Stimulated activated naive CD8-positive, alpha-beta T cell treated with anti-CD3 and anti-CD28 coated beads, Interleukin-15, Interleukin-2, amounts not matched to agents 100 U/mL and 50 U/mL, for 24 hours (primary cell): ENCODE data around the gene ST6GALNAC3.
A peak's percentile ranks its signal among the peaks of the same experiment; 100 is the strongest.

Experiments
- ATAC-seq: fragments of 150-1000 bp; cut with Tn5 transposase; one replicate; pipeline ENCODE4 v1.10.0; 2021
- DNase-seq: peaks from one replicate; pipeline ENCODE4 v3.0.0; 2021

ST6GALNAC3 gene

DNA sequence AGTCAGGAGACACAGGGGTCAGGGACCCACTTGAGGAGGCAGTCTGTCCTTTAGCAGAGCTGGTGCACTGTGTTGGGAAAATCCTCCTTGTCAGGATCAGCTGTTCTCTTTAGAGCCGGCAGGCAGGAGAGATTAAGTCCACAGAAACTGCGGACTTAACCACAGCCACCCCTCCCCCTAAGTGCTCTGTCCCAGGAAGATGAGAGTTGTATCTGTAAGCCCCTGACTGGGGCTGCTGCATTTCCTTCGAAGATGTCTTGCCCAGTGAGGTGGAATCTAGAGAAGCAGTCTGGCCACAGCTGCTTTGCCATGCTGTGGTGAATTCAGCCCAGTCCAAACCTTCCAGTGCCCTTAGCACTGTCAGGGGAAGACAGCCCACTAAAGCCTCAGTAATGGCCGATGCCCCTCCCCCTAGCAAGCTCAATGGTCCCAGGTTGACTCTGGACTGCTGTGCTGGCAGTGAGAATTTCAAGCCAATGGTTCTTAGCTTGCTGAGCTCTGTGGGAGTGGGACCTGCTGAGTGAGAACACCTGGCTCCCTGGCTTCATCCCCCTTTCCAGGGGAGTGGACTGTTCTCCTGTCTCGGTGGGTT is 172.8 kb downstream of the ST6GALNAC3 start:
- DNase-seq = no peak
- no peak for ATAC-seq

DNA sequence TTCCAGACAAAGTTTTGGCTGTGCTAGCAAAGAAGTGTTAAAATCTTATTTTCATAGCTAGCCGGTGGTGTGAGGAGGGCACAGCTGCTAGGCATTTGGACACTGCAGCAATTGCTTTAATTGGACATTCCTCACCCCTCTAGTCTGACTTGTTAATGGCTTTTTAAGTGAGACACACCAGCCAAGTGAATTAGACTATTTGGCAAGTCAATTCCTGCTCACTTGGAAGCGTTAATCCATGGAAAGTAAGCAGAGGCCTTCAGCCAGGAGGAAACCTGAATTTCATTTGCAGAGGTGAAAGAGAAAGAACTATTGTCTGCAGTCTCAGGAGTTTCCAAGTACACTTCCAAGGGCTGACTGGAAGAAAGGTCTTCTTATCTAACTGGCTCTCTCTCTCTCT is 175.7 kb downstream of the ST6GALNAC3 start:
- ATAC-seq = no peak
- no peak for DNase-seq

DNA sequence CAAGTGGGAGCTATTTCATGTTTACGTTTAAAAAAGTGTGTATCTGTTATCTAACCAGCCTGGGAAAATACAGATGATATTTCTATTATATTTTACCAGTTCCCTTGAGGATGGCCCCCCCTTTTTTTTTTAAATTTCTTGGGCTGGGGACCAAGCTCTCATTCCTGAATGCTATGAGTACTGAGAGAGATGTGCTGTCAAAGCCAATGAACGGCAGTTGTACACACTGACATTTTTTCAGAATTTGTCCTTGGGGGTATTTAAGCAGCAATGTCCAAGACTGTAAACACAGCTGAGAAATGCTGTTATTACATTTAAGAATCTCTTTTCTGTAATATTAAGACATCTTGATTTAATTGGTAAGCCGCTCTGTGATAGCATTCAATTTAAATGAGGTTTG is 177.9 kb downstream of the ST6GALNAC3 start:
- ATAC-seq (no peak), DNase-seq (no peak)

DNA sequence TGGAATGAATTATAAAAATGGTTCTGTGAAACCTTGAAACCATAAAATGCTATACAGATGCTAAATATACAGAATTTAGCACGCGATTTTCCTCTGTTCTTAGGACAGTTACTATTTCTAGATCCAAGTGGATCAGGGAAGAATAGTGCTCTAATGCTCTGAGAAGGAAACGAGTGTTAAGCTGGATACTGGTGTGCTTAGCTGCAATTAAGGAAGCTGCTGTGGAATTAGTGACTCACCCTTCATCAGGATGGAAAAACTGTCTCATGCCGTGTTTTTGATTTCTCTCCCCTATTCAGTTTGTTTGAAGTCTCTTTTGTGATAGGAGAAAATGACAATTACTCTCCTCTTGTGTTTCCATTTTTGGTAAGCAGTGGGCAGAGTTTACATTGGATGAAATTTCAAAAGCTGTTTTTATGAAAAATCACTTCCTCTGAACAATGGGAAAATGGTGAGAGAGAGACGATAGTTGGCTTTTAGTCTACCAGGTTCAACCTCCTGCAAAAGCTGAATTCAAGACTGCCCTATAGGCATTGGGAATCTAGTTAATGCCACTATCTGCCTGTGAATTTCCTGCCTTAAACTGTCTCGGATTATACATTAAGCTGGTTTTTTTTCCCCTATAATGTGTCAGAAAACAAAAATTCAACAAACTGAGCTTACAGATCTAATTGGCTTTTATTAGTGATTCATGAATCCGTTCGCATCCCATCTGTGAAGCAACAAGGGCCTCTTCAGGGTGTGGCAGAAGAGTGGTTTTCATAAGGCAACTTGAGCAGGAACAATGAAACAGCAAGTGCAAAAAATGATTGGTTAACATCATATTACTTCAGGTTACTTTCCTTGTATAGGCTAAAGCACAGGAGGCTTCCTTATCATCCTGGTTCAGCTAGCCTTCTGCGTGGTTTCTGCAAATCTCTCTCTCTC is 179.8 kb downstream of the ST6GALNAC3 start:
- DNase-seq = no peak
- ATAC-seq = peak; percentile 7

DNA sequence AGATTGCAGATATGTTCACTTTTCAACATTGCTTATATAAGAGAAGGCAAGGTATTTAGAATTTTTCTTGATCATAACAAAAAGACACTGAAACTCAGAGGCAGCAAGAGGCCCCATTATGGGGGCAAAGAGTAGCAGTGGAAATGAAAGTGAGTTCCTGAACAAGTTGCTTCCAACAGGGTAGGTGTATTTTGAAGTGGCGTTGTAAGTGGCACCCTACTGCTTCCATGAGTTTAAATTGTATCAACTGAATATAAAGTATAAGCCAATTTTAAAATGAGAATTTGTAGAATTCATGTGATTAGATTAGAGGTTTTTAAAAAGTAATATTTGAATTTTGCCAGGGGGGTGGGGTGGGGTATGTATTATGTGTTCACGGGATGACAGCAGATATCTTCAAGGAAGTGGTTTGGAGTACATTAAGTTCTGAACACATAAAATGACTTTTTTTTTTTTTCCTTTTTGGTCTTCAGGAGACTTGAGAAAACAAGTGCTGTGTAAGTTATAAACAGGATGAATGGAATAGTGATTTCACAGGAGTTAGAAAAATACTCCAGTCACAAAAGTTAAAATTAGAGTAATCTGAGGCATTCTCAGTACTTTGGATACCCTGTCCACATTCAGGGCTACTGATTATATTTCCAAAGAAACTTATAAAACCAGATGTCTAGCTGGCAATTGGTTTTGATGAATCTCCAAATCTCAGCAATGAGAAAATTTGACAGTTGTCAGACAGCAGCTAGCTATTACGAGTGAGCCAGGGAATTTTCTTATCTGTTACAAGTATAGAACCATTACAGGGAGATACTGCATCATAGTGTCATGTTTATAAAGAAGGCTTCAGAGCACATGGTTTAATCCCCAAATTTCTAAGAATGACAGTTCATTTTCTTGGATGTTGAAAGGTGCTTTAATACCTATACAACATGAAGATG is 182.0 kb downstream of the ST6GALNAC3 start:
- no peak for ATAC-seq
- DNase-seq = no peak

DNA sequence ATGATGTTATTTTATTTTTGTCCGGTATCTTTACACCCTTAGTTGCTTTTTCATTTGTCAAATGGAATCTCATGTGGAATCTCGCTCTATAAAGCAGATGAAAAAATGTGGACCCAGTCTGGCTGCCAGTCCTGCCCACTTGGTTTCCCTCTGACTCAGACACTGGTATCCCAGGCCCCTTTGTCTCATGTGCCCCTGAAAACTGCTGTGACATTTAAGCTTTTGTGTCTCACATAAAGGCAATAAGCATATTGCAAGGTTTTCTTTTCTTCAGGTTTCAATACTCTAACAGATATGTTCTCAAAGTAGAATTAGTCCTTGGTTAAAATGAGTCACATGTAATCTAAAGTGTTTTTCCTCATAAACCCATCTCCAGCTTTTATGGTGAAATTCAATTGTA is 183.3 kb downstream of the ST6GALNAC3 start:
- peak; percentile 29 for DNase-seq
- peak; percentile 60 for ATAC-seq

DNA sequence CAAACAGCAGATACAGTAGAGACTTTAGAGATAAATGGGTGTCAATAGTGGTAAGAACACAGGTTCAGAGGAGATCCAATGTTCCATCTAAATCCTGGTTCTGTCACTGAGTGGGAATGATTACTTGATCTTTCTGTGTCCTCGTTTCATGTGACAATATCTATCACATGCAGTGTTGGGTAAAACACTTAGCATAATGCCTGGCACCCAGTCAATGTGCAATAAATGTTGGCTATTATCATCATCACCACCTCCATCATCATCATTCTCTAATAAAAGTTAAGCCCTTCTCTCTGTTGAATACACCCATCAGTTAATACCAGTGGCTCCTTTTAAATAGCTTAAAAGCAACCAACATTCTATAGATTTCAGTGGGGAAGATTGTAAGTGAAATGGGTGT is 184.7 kb downstream of the ST6GALNAC3 start:
- DNase-seq = no peak
- no peak for ATAC-seq

DNA sequence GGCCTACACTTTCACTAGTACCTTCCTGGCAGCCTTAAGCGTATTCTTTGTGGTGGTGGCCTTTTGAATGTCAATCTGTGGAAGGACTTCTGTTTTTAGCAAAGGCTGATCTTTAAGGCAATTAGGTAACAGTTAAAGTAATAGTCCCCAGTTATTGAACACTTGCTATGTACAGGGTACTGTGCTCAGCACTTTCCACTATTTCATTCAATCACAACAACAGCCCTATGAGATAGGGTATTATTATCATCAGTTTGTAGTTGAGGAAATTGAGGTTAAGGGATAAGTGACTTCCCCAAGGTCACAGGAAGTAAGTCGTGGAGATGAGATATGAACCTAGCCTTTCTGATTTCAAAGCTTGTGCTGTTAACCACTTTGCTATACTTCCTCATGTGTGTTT is 185.7 kb downstream of the ST6GALNAC3 start:
- ATAC-seq (peak; percentile 63), DNase-seq (no peak)

DNA sequence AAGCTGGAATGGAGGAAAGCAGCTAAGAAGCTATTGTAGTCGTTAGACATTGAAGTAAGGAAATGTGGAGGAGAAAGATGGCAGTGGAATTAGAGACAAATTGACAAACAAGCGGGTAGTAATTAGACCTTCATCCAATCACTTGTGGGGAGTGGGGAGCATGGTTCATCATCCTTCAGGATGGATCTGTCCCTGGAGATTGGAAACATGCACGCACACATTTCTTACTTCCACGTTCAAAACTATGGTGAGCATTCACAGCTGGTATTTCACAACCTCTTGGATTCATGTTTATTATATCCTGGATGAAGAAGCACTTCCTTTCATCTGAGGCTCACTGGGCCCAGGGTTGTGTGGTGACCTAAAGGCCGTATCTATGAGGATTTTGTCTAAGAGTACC is 188.1 kb downstream of the ST6GALNAC3 start:
- DNase-seq (no peak), ATAC-seq (no peak)

DNA sequence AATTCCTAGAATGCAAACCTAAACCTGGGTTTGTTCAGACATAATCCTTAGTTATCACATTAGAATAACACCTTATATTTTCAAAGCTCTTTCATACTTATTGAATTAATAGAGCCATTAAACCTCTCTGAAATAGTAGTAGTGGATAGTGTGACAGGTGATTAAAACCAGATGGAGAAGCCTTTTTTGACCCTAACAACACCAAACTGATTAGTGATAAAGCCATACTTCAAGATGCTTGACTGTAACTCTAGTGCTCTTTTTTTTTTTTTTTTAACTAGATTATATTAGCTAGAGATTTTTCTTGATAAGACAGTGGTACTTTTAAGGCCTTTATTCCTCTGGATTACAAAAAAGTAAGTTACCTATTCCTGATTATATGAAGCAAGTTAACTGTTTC is 190.1 kb downstream of the ST6GALNAC3 start:
- no peak for ATAC-seq
- DNase-seq = no peak

DNA sequence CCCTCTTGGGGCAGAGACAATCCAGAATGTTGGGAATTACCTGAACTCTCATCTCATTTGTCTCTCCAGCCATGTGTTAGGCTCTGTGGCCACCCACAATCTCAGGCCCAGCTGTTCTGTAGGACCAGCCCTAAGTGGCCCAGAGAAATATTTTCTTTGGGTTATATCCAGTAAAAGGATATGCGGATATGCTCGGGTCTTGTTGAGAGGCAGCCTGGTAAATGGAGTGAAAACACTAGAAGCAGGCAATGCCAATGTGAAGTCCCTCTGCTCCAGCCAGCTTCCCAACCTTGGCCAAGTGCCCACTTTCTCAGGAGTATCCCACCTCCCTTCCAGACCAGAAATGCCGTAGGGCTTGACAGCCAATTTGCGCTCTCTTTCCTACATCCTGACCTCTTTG is 192.2 kb downstream of the ST6GALNAC3 start:
- DNase-seq (no peak), ATAC-seq (no peak)

DNA sequence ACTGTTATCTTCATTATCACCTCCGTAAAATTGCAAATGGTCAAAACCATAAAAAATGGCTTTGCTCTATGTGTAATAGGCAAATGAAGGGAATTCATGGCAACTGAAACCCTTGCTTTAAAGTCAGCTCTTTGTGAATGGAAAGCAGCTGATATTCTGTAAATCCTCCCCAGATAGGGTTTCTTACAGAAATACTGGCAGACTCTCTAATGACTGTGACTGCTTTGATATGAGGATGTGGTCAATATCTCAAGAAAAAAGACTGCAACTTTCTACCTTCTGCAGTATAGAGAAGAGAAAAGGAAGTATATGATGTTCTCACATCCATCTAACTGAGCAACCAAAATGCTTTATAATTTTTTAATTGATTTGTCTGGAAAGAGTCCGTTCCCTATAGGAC is 193.1 kb downstream of the ST6GALNAC3 start:
- DNase-seq (no peak), ATAC-seq (peak; percentile 79)

DNA sequence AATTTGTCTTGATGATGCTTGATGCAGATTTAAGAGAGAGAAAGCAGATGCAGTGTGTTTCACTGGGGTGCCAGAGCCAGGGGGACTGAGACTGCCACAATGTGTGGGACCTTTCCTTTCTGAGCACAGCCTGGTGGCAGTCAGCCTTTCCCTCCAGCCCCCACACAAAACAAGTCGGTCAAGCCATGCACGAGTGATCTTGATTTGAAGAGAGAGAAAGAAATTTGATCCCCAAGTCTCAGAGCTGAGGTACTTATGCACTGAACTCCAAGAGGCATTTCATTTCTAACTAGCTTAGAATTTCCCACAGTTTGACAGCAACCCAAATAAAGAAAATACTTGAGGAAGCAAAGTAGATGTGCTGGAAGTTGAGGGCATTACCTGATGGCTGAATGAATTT is 193.8 kb downstream of the ST6GALNAC3 start:
- ATAC-seq = no peak
- no peak for DNase-seq

DNA sequence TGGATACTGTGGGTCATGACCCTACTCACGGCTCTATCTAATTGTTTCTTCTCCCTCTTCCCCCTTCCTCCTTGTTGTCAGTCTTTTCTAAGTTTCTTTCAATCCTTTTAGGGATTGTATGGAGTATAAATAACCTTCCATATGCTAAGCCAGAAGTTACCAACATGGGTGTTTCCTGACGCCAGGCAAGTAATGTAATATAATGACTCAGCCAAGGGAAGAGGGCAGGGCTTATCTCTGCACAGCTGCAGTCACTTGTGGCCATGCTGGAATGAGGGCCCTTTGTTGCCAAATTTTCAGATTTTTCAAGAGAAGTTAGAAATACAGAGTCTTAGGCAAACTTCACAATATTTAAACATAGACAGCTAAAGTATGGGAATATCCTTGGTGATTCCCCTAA is 194.6 kb downstream of the ST6GALNAC3 start:
- no peak for ATAC-seq

DNA sequence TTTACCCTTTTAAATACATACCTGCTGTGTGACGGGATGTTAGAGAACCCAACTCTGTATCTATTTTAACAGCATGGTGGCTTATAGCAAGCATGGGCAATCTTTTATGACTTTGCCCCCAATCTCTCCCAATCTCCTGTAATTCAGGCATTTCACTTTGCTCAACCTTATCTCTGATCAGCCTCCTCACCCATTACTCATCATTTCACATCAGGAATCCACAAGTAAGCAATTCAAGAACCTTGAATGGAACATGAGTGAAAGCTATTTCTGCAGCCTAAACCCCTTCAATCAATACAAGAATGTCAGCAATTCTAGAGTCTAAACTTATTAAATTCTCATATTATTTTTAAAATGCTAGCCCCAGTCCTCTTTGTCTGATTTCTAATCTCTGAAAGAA is 199.8 kb downstream of the ST6GALNAC3 start:
- ATAC-seq = no peak
- DNase-seq = no peak

More for the DNA sequence above, 194.6 kb downstream of the ST6GALNAC3 start:
- DNase-seq = no peak

DNA sequence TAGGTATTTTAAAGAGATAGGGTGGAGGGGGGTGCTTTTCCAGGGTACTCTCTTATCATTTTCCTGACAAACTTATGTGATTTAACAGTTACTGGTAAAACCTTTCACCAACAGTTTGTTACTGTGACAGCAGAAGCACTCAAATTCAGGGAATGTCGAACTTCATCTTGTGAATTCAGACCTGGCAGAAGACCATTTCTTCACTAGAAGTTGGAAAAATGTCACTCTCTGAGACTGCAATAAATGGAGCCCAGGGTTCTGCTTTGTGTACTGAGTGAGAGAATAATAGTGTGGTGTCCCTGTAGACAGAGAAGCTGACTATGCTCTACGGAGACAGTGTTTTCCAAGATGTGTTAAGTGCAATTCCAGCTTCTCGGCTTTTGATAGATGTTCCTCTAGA is 200.2 kb downstream of the ST6GALNAC3 start:
- DNase-seq (no peak), ATAC-seq (no peak)

DNA sequence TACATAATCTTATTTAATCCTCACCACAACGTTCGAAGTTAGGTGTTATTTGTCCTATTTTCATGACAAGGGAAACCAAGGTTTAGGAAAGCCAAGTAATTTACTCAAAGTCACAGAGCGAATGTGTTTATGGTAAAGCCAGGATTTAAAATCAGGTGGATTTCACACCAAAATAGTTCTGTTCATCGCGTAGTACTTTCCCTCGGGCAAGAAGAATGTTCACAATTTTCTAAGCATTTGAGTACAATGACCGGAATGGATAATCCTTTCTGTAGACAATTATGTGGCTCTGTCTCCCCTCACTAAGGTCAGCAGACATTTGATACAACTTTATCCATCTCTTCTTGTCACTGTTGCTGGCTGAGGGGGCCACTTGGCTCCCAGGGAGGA is 204.2 kb downstream of the ST6GALNAC3 start:
- no peak for ATAC-seq
- DNase-seq = no peak

DNA sequence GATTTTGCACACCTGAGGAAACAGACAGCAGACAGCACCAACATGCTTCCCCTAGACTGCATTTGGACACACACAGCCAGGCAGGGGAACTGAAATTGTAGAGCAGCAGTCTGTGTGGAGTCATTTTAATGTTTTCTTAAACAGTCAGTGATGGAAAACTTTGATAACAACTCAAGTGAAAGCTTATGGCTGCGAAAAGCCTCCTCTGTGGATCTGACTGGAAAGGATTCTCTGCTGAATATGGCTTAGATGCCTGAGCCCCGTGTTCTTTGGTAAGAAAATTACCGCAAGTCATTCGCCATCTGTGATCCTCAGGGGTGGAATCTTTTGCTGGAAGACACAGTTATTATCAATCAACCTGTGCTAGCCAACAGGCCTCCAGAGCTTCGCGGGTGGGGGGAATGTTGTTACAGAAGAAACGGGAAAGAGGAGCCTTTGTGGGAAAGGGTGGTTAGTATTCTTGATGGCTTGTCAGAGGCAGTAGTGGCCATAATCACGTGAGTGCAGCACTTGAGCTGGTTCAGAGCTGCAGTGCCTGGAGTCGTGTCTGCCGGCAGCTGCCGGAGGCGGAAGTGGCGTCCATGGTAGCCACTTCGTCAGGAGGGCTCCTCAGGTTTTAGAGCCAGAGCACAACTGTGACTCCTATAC is 204.7 kb downstream of the ST6GALNAC3 start:
- ATAC-seq = no peak

DNA sequence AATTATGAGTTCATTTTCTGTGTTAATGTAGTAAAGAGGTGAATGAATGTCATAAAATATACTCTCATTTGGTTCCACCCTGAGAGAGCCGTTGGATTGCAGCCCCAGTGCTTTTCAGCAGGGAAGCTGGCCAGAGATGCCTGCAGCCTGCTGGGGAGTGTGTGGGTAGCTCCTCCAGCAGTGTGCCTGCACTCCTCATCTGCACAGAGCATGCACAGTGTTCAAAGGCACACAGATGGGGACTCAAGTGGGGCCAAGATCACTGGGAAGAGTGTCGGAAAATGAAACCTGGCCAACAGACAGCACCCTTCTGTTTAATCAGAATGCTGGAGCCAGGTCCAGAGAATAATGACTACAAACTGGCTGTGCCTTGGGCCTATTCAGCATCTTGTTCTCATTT is 206.8 kb downstream of the ST6GALNAC3 start:
- ATAC-seq = no peak
- DNase-seq = no peak

More for the DNA sequence above, 204.7 kb downstream of the ST6GALNAC3 start:
- DNase-seq = no peak

DNA sequence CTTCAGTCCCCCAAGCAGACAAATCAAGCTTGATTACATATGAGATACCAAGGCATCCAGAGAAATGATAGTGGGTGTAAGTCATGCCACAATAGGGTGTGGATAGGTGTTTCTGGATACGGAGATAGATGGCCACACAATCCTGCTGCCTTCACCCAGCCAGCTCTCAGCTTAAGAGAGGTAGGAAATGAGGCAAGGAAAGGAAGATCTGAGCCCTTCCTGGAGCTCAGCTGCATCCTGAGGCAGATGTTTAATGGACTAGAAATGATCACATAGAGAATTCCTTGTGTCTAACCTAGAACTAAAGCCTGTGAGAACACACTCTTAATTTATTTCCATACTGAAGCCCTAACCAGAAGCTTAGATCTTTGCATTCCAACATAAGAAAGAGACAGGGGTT is 210.3 kb downstream of the ST6GALNAC3 start:
- ATAC-seq (no peak), DNase-seq (no peak)

DNA sequence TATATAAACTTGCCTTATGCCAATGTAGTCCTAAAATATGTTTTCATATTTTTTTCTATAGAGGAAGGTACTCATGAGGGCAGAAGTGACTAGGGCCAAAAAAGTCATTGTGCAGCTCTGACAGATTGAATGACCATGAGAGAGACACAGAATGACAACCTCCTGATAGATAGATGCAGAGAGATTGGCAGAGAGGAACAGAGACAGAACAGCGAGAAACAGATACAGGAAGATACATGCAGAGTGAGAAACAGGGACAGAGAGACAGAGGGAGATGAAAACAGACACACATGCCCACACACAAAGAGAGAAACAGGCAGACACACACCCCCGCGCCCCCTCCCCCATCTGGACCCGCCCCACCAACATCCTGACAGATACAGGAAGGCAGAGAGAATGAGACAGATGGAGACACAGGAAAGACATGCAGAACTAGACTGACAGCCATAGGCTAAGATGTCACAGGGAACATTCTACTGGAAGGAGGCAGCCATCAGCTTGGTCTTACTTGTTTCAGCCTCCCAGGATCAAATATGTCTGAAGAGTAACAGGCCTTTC is 211.1 kb downstream of the ST6GALNAC3 start:
- DNase-seq = no peak
- ATAC-seq = no peak

DNA sequence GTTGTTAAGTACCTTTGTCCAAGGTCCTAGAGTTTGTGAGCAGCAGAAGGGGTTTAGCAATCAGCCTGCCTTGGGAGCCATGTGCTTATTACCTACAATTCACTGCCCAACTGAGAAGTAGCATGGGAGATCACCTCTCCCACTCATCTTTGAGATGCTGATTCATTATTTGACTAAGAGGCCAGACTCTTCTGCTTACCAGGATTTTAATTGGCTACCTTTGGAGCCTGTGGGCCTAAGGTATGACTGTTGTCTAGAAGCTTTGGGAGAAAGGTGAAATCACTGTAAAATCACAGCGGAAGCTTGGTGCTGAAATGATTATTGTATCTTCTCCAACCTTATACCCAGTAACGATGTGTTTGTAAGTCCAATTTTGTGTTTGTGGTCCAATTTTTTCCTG is 213.4 kb downstream of the ST6GALNAC3 start:
- ATAC-seq = peak; percentile 48
- no peak for DNase-seq
